HG03469 (cell line): ENCODE measurements around the gene SP9.

Experiments used
- ATAC-seq: cut with Tn5 transposase; IDR thresholded peaks from one replicate; pipeline ENCODE4 v1.9.1; 2021; ENCODE audit warnings: mild to moderate bottlenecking, moderate library complexity, moderate number of reproducible peaks; ENCODE audit not compliant: unreplicated experiment

SP9 gene

DNA sequence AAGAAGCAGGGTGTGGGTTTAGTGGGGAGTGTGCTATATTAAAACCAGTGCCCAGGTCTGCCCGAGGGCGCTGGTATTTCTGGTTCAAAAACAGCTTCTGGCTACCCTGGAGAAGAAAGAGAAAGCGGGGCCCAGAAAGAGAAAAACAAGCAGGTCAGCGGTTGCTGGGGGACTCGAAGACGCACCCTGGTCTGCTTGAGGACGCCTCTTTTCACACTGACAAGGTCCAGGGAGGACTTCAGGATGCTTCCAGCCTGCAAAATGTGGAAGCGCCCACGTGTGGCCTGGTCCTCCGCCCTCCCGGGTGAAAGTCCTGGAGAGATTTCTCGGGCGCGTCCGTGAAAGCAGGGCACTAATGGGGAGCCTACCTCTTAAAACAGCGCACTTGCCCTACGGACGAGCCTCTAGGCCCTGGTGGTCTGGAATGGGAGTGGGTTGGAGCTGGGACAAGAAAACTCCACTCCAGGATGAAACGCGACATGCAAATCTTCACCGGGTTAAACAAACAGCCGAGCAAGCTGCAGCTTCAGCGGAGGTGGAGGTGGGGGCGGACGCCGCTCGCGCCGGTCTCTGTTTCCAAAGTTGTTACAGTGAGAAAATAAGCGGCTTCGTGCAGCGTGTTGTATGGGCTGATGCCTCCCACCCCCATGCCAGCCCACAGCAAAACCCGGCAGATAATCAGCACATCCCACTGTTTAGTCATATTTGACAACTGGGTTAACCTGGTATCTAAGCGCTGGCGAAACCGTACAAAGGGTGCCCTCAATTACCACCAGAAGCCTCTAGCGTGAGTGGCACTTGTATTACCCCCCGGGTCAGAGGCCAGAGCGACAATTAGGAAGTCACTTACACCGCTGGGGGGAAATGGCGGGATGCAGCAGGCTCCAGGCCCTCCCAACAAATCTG is 1.1 kb upstream of the SP9 start:
- no peak for ATAC-seq

DNA sequence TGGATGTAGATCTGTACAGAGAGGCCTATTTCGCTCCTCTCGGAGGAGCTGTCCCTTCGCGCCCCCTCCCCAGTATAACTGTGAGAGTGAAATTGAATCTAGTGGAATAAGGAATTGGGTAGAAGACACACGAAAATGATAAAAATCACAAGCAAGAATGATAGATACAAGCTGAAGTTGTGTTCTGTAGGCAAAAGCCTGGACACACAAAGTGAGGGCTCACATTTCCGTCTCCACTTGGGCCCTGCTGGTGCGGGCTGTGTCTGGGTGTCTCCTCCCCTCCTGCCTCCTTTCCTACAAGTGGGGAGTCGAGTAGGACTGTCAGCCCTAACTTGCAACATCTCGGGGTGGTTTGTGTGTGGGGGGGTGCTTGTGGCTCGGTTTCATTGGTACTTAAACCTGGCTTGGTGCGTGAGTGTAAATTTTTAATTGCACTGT is 457 bp upstream of the SP9 start:
- ATAC-seq, result no peak

DNA sequence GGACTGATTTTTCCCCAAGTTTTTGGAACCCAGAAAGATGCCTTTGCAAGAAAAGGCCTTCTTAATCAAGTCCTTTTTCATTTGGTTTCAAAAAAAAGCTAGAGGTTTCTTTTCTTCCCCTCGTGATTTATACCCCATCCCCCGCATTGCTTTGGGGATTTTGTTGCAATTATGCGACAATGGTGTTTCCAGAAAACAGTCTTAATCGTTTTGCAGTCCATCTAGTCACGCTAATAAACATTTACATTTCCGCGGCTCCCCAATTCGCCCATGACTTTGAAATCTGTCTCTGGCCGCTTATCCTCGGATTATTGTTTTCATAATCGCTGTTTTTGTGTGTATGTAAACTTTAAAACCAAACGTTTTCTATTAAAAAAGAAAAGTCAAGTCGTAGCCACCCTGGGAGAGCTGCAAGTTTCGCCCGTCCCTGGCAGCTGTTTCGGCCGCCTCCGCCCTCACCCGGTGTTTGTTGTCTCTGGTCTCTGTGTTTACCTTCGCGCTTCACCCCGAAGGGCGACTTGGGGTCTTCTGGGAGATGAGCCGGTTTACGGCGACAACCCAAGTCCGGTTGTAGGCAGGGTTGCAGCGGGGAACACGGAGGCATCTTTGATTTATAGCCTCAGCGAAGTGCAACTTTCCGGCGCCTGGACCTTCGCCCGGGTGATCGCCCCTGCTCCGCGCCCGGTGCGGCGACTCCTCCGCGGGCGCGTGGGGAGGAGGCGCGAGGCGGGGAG is 667 bp downstream of the SP9 start:
- ATAC-seq, result no peak

- ATAC-seq, result no peak
Measured at GRCh38 chr2:174335988-174336500, 1.3 kb downstream of the SP9 start.

DNA sequence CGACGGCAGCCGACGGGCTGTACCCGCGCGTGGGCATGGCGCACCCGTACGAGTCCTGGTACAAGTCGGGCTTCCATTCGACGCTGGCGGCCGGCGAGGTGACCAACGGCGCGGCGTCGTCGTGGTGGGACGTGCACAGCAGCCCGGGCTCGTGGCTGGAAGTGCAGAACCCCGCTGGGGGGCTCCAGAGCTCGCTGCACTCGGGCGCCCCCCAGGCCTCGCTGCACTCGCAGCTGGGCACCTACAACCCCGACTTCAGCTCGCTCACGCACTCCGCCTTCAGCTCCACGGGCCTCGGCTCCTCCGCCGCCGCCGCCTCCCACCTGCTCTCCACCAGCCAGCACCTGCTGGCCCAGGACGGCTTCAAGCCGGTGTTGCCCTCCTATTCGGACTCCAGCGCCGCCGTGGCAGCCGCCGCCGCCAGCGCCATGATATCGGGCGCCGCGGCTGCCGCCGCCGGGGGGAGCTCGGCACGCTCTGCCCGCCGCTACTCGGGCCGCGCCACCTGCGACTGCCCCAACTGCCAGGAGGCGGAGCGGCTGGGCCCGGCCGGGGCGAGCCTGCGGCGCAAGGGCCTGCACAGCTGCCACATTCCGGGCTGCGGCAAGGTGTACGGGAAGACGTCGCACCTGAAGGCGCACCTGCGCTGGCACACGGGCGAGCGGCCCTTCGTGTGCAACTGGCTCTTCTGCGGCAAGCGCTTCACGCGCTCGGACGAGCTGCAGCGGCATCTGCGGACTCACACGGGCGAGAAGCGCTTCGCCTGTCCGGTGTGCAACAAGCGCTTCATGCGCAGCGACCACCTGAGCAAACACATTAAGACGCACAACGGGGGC is 2.0 kb downstream of the SP9 start:
- ATAC-seq, result no peak

DNA sequence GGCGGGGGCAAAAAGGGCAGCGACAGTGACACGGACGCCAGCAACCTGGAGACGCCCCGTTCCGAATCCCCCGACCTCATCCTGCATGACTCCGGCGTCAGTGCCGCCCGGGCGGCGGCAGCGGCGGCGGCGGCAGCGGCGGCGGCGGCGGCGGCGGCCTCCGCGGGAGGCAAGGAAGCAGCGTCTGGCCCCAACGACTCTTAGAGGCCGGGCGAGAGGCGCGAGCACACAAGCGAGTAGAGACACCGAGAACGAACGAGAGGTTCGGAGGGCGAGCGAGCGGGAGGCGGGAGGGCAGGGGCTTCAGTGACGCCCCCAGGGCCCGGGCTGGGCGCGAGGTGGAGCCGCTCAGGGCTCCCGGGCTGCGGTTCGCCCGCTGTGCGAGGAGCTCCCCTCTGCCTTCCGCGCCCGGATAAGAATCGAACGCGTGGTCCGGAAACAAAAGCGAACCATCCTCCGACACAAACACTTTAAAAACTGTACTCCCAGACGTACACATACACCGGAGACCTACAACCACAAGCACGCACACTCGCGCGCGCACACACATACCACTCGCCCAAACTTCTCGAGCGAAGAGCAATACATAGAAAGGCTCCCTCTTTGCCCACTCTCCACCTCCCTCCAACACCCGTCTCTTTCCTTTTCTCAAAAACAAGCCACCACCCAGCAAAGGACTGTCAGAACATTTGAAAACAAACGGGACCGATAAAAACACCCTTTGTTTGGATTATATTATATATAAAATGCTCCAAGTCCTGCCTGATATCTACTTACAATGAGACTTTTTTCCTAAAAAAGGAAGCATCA is 2.8 kb downstream of the SP9 start:
- ATAC-seq, result no peak

DNA sequence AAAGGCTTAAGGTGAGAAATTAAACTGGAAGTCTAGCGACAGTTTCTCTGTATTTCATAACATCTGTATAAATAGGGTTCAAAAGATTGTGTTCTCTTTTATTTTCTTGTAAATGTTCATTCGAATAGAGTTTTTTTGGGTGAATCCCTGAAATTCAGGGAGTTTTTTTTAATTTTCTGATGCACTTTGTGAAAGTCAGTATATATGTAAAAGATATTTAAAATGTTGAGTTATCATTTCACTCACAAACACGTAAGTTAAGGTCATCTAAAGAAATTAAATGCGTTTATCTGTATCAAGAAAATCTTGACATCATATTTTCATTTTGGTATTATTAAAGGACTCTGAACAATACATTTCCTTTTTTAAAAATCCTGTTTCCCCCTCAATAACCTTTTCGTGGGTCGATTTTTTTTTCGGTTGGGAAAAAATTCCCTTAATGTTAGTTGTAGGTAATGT is 3.4 kb downstream of the SP9 start:
- no peak for ATAC-seq

DNA sequence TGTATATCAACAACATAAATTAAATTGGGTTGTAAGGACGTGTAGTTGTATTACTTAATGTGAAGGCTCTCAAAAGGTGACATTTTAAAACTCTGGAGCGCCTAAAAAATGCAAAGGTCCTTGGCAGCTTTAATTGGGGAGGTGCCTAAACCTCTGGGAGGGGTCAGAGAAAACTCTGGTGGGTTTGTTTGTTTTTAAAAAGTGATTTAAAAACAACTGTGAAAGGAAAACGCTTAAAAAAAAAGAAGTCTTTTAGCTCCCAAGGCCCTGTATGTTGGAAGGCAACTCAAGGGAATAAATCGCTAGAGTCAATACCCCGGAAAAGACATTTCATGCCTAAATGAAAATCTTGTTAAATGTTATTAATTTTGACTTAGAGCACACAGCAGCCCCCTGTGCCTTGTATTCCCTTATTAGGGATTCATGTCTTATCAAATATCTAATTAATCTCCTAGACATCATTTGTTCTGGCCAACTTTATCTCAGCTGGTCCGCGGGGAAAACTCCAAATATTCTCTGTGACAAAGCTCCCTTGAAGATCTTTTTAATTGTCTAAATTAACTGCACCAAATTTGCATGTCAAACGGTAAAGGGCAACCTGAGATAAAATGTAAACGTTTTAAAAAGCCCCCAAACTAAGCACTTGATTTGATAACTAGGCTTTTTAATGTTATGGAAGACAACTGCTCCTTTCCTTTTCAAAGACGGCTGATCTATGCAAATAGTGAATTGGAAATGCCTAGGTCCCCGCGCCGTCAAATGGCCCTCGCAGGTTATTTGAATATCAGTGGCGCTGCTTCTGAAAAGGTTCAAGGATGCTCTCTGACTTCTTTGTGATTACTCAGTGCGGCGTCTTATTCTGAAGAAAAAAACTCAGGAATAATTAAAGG is 4.2 kb downstream of the SP9 start:
- ATAC-seq, result no peak

GRCh38 chr2:174339561-174340399 is 5.0 kb downstream of the SP9 start:
- ATAC-seq, result no peak

DNA sequence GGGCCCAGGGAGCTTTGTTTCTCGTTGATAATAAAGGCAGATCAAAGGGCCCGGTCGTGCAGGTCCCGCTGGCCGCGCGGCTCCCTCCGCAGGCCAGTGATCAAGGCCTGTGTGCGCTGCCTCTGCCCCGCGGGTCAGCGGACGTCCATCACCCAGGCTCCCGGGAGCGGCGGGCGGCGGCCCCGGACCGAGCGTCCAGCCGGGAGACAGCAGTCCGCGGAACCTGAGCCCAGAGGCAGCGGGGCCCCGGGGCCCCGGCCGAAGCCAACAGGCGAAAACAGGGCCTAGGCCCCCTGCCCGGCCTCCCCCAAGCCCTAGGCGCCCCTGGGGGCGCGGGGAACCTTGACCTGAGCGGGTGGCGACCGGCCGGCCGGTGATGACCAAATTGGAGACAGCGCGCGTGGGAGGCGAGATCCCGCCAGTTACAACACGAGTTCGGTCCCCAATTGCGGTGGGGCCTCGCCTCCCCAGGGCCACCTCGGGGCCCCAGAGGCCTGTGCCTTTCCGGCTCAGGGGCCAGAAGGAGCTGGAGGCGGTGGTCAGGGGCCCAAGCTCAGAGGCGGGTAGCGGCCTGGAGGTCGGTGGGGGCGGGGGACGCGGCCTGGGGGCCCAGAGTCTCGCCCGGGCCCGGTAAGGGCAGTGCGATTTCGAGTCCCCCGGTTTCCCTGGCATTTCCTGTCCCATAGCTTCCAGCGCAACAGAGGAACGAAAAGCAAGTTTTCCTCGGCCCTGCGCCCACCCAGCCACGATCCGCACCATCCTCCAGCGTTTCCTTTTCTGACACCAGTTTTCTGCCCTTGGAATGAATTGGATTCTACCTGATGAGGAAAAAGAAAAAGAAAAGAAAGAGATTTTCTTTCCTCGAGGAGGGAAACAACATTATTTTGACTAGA is 5.9 kb downstream of the SP9 start:
- ATAC-seq, result no peak

DNA sequence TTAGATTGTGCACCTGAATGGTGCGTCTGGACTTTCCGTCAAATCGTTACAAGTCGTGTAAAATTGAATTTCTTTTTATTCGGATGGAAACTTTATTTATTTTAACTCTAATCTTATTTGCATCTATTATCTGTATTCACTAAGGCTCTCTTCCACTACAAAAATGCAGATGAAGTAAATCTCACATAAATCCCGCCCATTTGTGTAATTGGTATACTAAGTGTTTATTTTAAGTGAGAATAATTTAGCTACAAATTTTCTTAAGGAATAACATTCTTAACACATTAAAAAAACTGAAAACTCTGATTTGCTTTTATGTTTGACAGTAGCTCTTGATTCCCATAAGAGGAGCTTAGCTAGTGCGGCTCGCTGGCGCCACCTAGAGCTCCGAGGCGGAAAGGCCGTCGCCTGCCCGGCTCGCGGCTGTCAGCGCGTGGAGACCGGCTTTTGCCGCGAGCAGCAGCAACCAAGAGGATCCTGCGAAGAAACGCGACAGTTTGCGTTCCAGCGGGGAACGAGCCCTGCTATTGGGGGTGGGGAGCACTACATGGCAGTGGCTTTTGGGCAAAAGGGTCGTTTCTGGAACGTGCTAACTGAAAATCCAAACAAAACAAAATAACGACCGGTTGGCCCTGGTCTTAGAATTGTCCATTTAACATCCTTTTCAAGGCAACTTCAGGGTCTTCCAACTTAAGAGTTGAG is 6.7 kb downstream of the SP9 start:
- no peak for ATAC-seq

DNA sequence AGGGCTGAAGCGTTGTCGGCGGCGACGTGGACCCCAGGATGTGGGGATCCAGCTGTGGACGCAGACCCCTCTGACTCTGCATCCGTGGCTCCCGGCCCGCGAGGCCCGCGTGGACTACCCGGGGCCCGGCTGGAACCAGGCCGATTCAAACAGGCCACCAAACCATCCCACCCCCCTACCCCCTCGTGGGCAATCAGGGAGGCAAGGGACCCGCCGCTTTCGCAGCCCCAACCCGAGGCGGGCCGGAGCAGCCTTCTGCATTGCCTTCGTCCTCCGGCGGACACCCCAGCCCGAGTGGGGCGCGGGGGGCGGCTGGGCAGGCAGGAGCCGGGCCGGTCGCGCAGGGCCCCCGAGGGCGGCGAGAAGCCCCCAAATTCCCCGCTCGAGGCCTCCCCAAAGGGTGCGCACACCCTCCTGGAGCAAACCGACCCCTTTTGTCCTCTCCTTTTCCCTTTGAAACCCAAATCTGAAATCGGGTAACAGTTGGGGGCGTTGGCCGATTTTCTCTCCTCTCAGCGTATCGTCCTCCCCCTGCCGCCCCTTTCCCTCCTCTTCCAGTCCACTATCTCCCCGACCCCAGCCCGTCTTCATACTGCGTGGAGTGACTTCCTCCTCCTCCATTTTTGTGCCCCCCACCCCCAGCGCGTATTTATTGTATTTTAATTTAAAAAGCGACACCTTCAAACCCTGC is 7.4 kb downstream of the SP9 start:
- ATAC-seq, result no peak

GRCh38 chr2:174342686-174343342 is 8.1 kb downstream of the SP9 start:
- no peak for ATAC-seq

GRCh38 chr2:174343343-174343622 is 8.5 kb downstream of the SP9 start:
- ATAC-seq, result no peak

GRCh38 chr2:174343623-174344455 is 9.1 kb downstream of the SP9 start:
- ATAC-seq, result no peak
